C4-2B (cell line): ENCODE measurements around the gene ARL6IP4.

Experiments used
- H3K27ac ChIP-seq: fragments of 450-650 bp; 2 replicates; pipeline ENCODE4 v1.5.1; 2017
- CTCF ChIP-seq: fragments of 450-650 bp; conservative IDR thresholded peaks from 2 replicates; pipeline ENCODE4 v1.5.1; 2017; ENCODE audit warnings: mild to moderate bottlenecking
- ZFX ChIP-seq: fragments of 450-650 bp; IDR thresholded peaks from 2 replicates; pipeline ENCODE4 v1.6.1; 2017

ARL6IP4 gene

DNA sequence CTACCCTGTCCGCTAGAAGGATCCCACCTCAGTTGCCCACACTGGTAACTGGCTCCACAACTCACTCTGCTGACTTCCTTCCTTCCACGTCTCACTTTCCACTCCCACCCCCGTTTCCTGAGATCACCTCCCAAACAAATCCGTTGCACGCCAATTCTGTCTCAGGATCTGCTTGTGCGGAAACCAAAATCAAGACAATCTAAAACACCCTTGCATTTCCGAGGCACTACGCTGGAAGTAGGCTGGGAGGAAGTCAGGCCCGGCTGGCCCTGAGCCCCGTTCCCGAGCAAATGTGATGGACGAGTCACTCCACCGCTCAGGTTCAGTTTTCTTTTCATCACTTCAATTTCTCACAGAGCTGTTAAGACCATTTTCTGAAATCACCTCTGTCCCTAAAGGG lies 37.3 kb upstream of the ARL6IP4 start:
- no peak overlapping the region for H3K27ac ChIP-seq
- TF ChIP-seq CTCF (no peak), ZFX (no peak)

- no peak overlapping the region for H3K27ac ChIP-seq
- TF ChIP-seq CTCF (no peak), ZFX (no peak)
These were observed 35.6 kb upstream of the ARL6IP4 start for GRCh38 chr12:122944605-122945592.

DNA sequence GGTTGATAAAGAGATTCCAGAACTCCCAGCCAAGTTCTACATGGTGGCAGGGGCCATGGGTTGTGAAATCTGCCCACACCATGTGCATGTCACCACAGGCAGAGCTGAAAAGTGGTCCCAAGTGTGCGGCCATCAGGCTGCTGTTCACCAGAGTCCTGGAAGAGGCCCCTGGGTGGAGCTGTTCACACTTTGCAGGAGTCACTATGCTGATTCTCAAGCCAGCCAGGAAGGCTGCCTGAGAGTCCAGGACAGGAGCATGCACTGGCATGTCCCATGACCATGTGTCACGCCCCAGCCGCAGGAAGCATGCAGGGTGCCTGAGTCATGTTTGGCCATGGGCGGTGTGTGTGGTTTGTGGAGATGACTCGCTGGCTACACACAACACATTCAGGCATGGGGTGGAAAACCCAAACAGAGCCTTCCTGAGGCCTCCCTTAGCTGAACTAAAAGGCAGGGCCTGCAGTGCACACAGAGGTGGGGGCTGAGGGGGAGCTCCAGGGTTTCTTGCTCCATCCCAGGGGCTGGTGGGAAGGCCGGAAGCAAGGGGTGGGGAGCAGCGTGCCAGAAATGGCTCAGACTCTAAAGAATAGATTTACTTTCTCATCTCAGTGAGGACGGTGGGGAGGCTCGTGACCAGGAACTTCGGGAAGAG lies 33.7 kb upstream of the ARL6IP4 start:
- TF ChIP-seq ZFX, result no peak
- TF ChIP-seq CTCF, result no peak
- no peak overlapping the region for H3K27ac ChIP-seq

- TF ChIP-seq ZFX (no peak), CTCF (no peak)
- no peak overlapping the region for H3K27ac ChIP-seq
These were observed 33.1 kb upstream of the ARL6IP4 start for GRCh38 chr12:122947352-122947792.

- TF ChIP-seq ZFX (no peak), CTCF (no peak)
- H3K27ac ChIP-seq, result no peak overlapping the region
These were observed 31.9 kb upstream of the ARL6IP4 start for GRCh38 chr12:122948605-122949004.

DNA sequence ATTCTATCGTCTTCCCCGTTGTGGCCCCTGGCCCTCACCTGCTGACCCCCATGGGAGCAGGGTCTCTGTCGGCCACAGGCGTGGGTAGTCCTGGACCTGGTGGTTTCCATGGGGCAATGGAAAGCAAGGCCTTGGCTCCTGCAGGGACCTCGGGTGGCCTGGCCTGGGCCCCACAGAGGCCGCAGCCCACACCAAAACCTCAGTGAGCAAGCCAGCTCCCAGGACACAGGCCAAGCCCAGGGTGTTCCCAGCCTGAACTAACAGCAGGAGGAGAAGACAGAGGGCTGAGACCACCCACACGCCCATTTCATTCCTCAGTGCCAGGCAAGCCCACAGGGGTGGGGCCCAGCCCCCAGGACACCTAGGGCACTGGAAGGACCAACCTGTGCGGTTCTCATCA lies 31.1 kb upstream of the ARL6IP4 start:
- TF ChIP-seq ZFX (no peak), CTCF (no peak)
- H3K27ac ChIP-seq, result no peak overlapping the region
